ENCODE data around the gene ENKD1. TPM values are rescaled to one million over a fixed set of nuclear protein-coding genes. Genes with fewer than 3 reads are reported as not detected.

The ENKD1 gene
- total and polyA plus RNA-seq, 9 donors: 8.0 to 45.6 (median 21.7) TPM

DNA sequence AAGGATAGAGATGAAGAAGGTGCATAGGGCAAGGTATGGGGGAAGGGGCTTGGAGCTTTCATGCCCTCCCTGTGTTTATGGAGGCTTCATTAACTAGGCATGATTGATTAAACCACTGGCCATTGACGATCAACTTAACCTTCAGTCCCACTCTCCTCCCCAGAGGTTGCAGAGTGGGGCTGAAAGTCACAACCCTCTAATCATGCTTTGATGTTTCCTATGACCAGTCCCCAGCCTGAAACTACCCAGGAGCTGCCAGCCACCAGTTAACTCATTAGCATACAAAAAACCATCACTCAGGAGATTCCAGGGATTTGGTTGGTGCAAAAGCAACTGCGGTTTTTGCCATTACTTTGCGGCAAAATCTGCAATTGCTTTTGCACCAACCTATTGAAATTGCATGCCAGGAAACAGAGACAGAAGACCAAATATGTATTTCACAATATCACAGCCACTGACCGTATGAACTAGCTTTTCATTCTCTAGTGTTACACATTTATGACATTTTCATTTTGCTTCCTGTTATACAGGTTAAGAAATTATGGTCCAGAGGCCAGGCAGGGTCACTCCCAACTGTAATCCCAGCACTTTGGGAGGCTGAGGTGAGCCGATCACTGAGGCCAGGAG is 47.2 kb upstream of the ENKD1 start:
- no peaks in the 10 kb centered on the region for H3K36me3 ChIP-seq
- H3K4me3 ChIP-seq: no peak overlapping the region
- no peak overlapping the region for H3K27ac ChIP-seq
- DNase-seq: no peak
- WGBS, 3 donors: 86 to 89% (median 87%) methylated on average over 5 of the region's 5 CpGs
- TF ChIP-seq POLR2A (IDR thresholded peaks at IDR 0.05) (no peak), EP300 (IDR thresholded peaks at IDR 0.05) (no peak)
- TF ChIP-seq, protein P1, sequence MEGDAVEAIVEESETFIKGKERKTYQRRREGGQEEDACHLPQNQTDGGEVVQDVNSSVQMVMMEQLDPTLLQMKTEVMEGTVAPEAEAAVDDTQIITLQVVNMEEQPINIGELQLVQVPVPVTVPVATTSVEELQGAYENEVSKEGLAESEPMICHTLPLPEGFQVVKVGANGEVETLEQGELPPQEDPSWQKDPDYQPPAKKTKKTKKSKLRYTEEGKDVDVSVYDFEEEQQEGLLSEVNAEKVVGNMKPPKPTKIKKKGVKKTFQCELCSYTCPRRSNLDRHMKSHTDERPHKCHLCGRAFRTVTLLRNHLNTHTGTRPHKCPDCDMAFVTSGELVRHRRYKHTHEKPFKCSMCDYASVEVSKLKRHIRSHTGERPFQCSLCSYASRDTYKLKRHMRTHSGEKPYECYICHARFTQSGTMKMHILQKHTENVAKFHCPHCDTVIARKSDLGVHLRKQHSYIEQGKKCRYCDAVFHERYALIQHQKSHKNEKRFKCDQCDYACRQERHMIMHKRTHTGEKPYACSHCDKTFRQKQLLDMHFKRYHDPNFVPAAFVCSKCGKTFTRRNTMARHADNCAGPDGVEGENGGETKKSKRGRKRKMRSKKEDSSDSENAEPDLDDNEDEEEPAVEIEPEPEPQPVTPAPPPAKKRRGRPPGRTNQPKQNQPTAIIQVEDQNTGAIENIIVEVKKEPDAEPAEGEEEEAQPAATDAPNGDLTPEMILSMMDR (IDR thresholded peaks at IDR 0.05): no peak
- peaks cover 3% of the 10 kb centered on the region for H3K4me1 ChIP-seq (ENCODE audit: insufficient read depth)
- H3K9me3 ChIP-seq: no peaks in the 10 kb centered on the region
- intact Hi-C loops (cut with DNase I): no loop called here
- H3K27me3 ChIP-seq: no peaks in the 10 kb centered on the region

DNA sequence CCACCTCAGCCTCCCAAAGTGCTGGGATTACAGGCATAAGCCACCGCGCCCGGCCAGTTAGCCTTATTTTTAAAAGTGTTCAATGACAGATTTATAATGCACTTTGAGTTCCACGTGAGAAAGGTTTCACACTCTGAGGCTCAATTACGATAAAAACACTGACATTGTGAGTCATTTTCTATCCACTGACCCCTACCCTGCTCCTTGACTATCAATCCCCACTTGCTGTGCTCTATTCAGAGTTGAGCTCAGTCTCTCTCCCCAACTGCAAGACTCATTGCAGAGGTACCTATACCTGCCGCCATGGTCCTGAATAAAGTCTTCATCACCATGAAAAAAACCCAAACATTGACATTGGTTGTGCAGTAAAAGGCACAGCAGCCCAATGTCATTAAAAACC is 44.1 kb upstream of the ENKD1 start:
- 88 to 91% (median 91%) methylated on average over 6 of the region's 6 CpGs for WGBS, 3 donors
- TF ChIP-seq EP300 (IDR thresholded peaks at IDR 0.05) (no peak), POLR2A (IDR thresholded peaks at IDR 0.05) (no peak)
- TF ChIP-seq, protein P1 (IDR thresholded peaks at IDR 0.05): no peak
- no peak overlapping the region for H3K4me3 ChIP-seq
- no peaks in the 10 kb centered on the region for H3K27me3 ChIP-seq
- no peak for DNase-seq
- H3K4me1 ChIP-seq (ENCODE audit: insufficient read depth): no peaks in the 10 kb centered on the region
- H3K36me3 ChIP-seq: no peaks in the 10 kb centered on the region
- no peak overlapping the region for H3K27ac ChIP-seq
- intact Hi-C loops (cut with DNase I): no loop called here
- no peaks in the 10 kb centered on the region for H3K9me3 ChIP-seq

DNA sequence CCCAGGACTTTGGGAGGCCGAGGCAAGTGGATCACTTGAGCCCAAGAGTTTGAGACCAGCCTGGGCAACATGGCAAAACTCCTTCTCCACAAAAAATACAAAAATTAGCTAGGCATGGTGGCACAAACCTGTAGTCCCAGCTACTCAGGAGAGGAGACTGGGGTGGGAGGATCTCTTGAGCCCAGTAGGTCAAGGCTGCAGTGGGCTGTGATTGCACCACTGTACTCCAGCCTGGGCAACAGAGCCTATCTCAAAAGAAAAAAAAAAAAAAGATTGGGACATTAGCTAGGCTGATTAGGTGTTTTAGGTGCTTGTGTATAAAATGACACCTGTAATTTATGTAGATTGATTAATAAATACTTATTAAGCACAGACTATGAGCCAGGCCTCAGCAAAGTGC is 42.5 kb upstream of the ENKD1 start:
- intact Hi-C loops (cut with DNase I): no loop called here
- H3K4me3 ChIP-seq: no peak overlapping the region
- TF ChIP-seq POLR2A (IDR thresholded peaks at IDR 0.05) (no peak), EP300 (IDR thresholded peaks at IDR 0.05) (no peak)
- TF ChIP-seq, protein P1 (IDR thresholded peaks at IDR 0.05): no peak
- H3K27me3 ChIP-seq: no peaks in the 10 kb centered on the region
- H3K36me3 ChIP-seq: no peaks in the 10 kb centered on the region
- DNase-seq: no peak
- no peaks in the 10 kb centered on the region for H3K4me1 ChIP-seq (ENCODE audit: insufficient read depth)
- no peaks in the 10 kb centered on the region for H3K9me3 ChIP-seq
- H3K27ac ChIP-seq: no peak overlapping the region
- WGBS, 3 donors: 89 to 100% (median 96%) methylated on average over 1 of the region's 1 CpG

DNA sequence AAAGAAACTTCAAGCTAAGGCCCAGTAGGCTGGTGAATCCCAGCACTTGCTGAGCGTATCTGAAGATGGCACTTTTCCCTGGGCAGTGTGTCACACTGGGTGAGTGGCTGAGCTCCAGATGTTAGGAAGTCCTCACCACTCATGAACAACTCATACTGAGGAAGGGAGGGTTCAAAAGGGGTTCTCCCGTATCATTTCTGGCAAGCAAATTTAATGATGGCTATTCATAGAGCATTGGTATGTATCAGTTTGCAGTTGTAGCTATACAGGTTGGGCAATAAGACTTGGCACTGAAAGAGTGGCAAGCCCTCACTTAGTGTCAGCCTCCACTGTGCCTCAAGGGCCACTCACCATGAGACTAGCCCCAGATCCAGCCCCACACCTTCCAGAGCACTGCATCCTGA is 41.8 kb upstream of the ENKD1 start:
- H3K27me3 ChIP-seq: no peaks in the 10 kb centered on the region
- 71 to 85% (median 84%) methylated on average over 2 of the region's 2 CpGs for WGBS, 3 donors
- intact Hi-C loops (cut with DNase I): no loop called here
- no peak for TF ChIP-seq POLR2A (IDR thresholded peaks at IDR 0.05)
- TF ChIP-seq, protein P1 (IDR thresholded peaks at IDR 0.05): no peak
- TF ChIP-seq EP300 (IDR thresholded peaks at IDR 0.05): no peak
- no peak overlapping the region for H3K27ac ChIP-seq
- no peak overlapping the region for H3K4me3 ChIP-seq
- DNase-seq: no peak
- no peaks in the 10 kb centered on the region for H3K36me3 ChIP-seq
- H3K9me3 ChIP-seq: no peaks in the 10 kb centered on the region
- no peaks in the 10 kb centered on the region for H3K4me1 ChIP-seq (ENCODE audit: insufficient read depth)
